Stimulated activated CD8-positive, alpha-beta memory T cell treated with anti-CD3 and anti-CD28 coated beads, Interleukin-15, amount 100 ng/mL, for 24 hours (primary cell): Measurements from ENCODE around the gene OR52E6.

Source experiments
- DNase-seq: peaks from one replicate; pipeline ENCODE4 v3.0.0-alpha.2; 2020; ENCODE audit warnings: low read depth

OR52E6 gene

GRCh38 chr11:5841797-5842196 lies at the start of gene OR52E6:
OR52E6 (minus strand) TSS chr11:5841897; CDS start chr11:5841897, 0 bp downstream.
- no peak for DNase-seq

DNA sequence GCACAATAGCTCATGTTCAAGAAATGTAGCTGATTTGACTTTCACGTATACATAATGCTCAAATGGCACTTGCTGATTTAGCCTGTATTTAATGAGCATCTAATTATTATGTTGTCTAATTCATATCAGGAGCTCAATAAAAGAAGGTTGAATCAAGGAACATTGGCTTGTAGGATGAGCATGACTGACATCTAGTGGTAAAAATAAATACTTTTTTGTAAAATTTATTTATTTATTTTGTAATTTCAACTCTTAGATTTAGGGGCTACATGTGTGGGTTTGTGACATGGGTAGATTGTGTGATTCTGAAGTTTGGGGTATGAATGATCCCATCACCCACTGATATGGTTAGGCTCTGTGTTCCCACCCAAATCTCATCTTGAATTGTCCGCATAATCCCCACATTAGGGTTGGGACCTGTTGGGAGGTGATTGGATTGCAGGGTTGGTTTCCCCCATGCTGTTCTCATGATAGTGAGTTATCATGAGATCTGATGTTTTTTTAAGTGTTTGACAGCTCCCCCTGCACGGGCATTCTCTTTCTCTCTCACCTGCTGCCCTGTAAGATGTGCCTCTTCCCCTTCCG lies 49.6 kb upstream of the OR52E6 start:
- DNase-seq, result no peak

DNA sequence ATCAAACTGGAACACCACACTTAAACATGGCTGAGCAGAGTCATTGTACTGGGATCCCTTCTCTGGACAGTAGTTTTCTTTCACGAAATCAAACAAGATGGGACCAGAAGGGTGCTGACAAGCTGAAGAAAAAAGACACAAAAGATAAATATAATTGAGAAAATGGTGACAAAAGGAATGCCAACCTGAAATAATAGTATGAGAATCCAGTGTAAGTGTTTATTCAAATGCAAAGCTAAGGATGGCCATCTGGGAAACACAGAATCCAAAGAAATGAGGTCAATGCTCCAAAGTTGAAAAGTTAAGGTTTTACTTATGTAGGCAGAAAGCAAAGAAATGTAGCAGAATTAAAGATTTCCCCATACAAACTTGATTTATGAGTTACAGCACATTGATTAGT lies 46.0 kb upstream of the OR52E6 start:
- DNase-seq, result no peak

- DNase-seq, result no peak
These were observed 45.5 kb upstream of the OR52E6 start for GRCh38 chr11:5887172-5887571.

- no peak for DNase-seq
These were observed 40.1 kb upstream of the OR52E6 start for GRCh38 chr11:5881756-5882155.

DNA sequence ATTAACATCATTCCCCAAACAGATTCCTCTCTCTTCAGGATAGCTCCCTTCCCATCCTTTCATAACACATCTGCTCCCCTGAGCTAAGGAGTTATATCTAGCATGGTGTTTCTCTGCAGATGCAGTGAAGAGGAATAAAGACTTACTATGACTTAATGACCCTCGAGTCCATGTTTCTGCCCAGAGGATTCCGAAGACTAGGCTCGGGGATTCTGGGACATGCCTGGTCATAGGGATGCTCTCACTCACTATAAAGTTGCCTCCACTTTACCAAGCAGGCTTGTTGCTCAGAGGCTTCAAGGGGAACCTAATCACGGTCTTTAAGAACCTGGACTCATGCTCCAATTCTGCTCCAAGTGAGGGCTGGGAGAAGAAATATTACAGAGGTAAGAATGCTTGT lies 38.6 kb upstream of the OR52E6 start, which contains the start of gene OR52E4:
Gene OR52E4, plus strand, starts transcription at position 301 of the 400 bp plus-strand sequence. CDS start 3,664 bp downstream, outside the sequence.
- DNase-seq, result no peak

DNA sequence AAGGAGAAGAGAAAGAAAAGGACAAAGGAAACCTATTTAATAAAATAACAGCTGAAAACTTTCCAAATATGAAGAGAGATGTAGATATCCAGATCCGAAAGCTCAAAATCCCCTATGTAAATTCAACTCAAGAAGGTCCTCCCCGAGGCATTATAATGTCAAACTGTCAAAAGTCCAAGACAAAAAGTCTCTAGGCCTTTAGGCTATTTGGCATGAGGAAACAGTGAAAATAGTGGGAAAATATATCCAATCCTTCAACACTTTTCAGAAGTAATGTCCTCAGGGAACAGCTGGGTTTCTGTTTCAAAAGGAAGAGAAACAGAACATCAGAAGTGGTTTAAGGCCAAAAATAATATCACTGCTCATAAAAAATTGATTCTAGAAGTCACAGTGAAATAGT lies 36.9 kb upstream of the OR52E6 start:
- no peak for DNase-seq

GRCh38 chr11:5865826-5866225 lies 24.1 kb upstream of the OR52E6 start:
- DNase-seq, result no peak

GRCh38 chr11:5857590-5857989 lies 15.9 kb upstream of the OR52E6 start, which contains the start of gene OR52E8:
OR52E8 (minus strand) TSS chr11:5857690; CDS start chr11:5857690, 0 bp downstream.
- DNase-seq, result no peak

DNA sequence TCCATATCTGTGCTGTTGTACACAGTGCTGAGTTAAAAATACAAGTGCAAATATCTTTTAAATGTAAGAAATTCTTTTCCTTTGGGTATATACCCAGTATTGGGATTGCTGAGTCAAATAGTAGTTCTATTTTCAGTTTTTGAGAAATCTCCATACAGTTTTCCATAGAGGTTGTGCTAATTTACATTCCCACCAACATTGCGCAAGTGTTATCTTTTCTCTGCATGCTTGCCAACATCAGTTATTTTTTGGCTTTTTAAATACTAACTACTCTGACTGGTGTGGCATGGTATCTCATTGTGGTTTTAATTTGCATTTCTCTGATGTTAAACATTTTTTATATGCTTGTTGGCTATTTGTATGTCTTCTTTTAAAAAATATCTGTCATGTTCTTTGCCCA lies 9.3 kb upstream of the OR52E6 start:
- no peak for DNase-seq

GRCh38 chr11:5847711-5848110 lies 6.0 kb upstream of the OR52E6 start:
- DNase-seq, result no peak

DNA sequence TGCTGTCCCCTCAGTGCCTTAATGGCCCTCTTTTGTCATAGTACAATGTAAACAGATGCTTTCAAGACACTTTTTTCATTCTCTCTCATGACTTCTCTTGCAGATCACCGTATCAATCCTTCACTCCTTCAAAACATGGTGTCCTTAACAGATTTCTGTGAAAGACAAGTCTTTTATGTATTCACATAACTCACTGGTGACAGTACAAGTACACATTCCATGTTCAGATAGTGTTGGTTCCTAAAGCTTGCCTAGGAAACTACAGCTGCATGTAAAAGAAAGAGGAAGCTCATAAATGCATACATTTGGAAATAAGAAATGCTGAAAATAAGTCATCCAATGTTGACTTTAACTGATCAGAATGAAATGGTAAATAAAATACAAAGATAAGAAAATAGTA lies 5.0 kb upstream of the OR52E6 start:
- no peak for DNase-seq

DNA sequence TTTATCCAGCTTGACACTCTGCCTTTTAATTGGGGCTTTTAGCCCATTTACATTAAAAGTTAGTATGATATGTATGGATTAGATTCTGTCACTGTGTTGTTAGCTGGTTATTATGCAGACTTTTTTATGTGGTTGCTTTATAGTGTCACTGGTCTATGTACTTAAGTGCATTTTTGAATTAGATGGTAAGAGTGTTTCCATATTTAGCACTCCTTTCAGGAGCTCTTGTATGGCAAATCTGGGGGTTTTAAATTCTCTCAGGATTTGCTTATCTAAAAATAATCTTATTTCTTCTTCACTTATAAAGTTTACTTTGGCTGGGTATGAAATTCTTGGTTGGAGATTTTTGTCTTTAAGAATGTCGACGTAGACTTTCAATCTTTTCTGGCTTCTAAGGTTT lies 4.0 kb downstream of the OR52E6 start:
- no peak for DNase-seq

GRCh38 chr11:5833446-5833845 lies 8.3 kb downstream of the OR52E6 start:
- no peak for DNase-seq

GRCh38 chr11:5831196-5831829 lies 10.4 kb downstream of the OR52E6 start:
- no peak for DNase-seq

DNA sequence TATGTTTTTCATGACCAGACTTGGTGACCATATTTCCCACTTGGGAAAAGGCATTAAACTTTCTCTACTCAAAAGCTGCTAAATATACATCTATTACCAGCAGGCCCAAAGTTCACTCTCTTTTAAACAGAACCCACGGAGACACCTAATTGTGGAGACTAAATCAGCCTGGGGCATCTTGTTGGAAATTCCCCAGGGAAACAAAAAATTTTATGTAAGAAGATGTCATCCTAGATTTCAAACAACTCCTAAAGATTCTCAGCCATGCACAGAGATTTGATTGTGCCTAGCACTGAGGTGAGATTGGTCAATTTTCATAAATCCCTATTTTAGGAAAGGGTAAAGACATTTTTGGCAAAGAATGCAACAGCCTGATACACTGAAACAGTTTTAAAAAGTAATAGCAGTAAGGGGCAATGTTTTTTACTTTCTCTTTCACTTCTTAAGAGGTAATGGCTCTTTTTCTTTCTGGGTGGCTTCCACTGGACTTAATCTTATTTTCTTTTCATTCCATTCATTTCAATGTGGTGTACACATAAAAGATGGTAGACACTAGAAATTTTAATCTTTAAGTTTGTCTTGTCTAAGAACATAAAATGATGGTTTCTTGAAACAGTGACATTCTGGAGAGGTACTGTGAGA lies 23.3 kb downstream of the OR52E6 start:
- no peak for DNase-seq

DNA sequence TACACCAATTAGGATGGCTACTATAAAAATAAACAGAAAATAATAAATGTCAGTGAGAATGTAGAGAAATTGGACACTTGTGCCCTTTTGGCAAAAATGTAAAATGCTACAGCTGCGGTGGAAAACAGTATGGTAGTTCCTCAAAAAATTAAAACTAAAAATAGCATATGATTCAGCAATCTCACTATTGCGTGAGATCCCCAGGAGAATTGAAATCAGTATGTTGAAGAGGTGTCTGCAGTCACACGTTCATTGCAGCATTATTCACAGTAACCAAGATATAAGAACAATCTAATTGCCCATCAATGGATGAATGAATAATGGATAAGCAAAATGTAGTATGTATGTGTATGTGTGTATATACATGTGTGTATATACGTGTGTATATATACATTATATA lies 26.2 kb downstream of the OR52E6 start:
- no peak for DNase-seq

GRCh38 chr11:5809905-5810795 lies 31.5 kb downstream of the OR52E6 start:
- DNase-seq, result no peak

DNA sequence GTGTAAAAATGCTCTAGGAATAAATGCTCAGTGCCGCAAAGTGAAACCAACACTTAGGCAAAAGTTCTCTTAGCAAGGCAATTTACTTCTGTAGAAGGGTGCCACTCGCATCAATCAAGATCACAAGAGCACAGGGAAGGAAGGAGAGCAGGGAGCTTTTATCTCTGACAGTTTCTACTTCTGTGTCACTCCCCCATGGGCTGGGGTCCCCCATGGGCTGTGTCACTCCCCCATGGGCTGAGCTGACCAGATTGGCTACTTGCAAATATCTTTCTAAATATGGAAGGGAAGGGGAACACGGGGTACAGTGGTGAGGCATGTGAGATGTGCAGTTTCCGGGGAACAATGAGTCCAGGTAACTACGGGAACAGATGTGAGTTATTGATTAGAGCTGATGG lies 32.6 kb downstream of the OR52E6 start:
- no peak for DNase-seq

DNA sequence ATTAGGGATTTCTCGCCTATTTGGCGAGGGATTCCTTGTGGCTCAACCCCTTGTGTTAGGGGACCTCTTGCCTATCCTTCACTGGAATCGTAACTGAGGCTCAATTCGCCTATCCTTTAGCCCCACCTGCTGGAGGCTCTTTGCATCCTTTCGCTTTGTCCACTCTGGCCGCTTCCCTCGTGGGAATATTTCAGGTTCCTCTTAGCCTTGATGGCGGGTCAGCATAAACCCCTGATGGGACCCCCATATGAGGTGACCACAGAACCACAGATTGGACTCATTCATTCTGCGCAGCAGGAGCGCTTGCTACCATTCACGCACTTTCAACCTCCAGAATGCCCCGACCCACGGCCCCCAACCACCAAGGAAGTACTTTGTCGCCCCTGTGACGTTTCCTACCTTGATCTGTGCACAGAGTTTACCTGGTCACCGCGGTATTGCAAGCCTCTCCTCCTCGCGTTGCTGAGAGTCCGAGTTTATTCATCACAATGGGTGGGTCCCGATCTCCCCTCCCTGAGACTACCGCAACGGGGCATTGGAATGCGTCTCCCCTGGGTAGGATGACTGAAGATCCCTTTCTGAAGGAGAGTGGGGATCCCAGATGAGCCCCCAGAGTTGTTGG lies 33.1 kb downstream of the OR52E6 start, which contains the start of gene OR52N2:
Gene OR52N2, plus strand, starts transcription at position 425 of the 622 bp plus-strand sequence. CDS start 11,412 bp downstream, outside the sequence.
- peak; percentile 35 for DNase-seq

DNA sequence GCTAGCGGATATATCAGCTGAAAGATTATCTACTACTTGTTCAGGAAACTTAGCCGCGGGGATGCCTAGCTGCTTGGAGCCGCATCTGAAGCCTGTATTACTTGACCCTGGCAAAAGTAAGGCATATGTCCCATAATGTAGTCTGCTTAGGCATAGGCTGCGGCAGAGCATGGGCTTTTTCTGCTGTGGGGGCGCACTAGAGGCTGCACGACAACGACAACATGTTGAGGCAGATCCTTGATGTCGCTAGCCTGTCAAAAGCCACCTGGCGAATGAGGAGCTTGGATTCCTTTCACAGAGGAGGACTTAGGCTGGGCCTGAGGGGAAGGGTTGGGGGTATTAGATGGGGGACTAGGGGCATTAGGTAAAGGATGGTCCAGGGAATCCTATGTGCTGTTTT lies 34.1 kb downstream of the OR52E6 start:
- DNase-seq, result no peak

- no peak for DNase-seq
These were observed 37.7 kb downstream of the OR52E6 start for GRCh38 chr11:5803982-5804381.
